Mesenchymal stem cell (in vitro differentiated cells and primary cell): ENCODE data around the gene VIPR2.

ENCODE experiments used
- DNase-seq: peaks from one replicate; pipeline ENCODE4 v3.0.0-alpha.2; 2013
- H2AFZ ChIP-seq: one replicate; pipeline ENCODE4 v1.6.1; 2013; ENCODE audit warnings: low read depth, mild to moderate bottlenecking, control low read depth, inconsistent platforms, low read length, moderate library complexity
- H2AK5ac ChIP-seq: 2 replicates; pipeline ENCODE4 v1.6.1; 2013; ENCODE audit warnings: low read length, moderate library complexity, mild to moderate bottlenecking, inconsistent platforms; ENCODE audit not compliant: severe bottlenecking
- H2BK120ac ChIP-seq: one replicate; pipeline ENCODE4 v1.6.1; 2013; ENCODE audit warnings: low read depth, mild to moderate bottlenecking, inconsistent platforms, low read length, moderate library complexity
- H2BK12ac ChIP-seq, 2 experiments: one replicate each; pipeline ENCODE4 v1.6.1; 2013; ENCODE audit warnings: inconsistent platforms in 2 of 2, low read length in 2 of 2, mild to moderate bottlenecking in 2 of 2, moderate library complexity in 2 of 2, control low read depth in 1 of 2
- H2BK15ac ChIP-seq: one replicate; pipeline ENCODE4 v1.6.1; 2013; ENCODE audit warnings: mild to moderate bottlenecking, low read depth, inconsistent platforms; ENCODE audit not compliant: poor library complexity, severe bottlenecking
- H2BK5ac ChIP-seq: 2 replicates; pipeline ENCODE4 v1.6.1; 2013; ENCODE audit warnings: low read depth, mild to moderate bottlenecking, low read length, control low read depth, inconsistent platforms; ENCODE audit not compliant: poor library complexity, severe bottlenecking
- H3K14ac ChIP-seq, 2 experiments: one replicate each; pipeline ENCODE4 v1.6.1; 2013; ENCODE audit warnings: inconsistent platforms in 2 of 2, low read length in 2 of 2, control low read depth in 1 of 2, mild to moderate bottlenecking in 1 of 2, moderate library complexity in 1 of 2
- H3K18ac ChIP-seq, 2 experiments: one replicate each; pipeline ENCODE4 v1.6.1; 2013; ENCODE audit warnings: inconsistent platforms in 2 of 2, low read length in 2 of 2, control low read depth in 1 of 2, low read depth in 1 of 2, mild to moderate bottlenecking in 1 of 2
- H3K23ac ChIP-seq, 2 experiments: one replicate each; pipeline ENCODE4 v1.6.1; 2013; ENCODE audit warnings: inconsistent platforms in 2 of 2, low read length in 2 of 2, mild to moderate bottlenecking in 2 of 2, moderate library complexity in 2 of 2, control low read depth in 1 of 2
- H3K27ac ChIP-seq: 2 replicates; pipeline ENCODE4 v1.5.1; 2013; ENCODE audit warnings: mild to moderate bottlenecking, moderate library complexity, low read length, control low read depth, inconsistent platforms; ENCODE audit not compliant: poor library complexity, severe bottlenecking
- H3K27me3 ChIP-seq, 2 experiments: 2 replicates each; pipeline versions ENCODE4 v1.6.1 to v1.7.0; 2013; ENCODE audit warnings: low read length in 2 of 2, mild to moderate bottlenecking in 2 of 2, moderate library complexity in 2 of 2, control low read depth in 1 of 2, inconsistent platforms in 1 of 2; ENCODE audit not compliant: control insufficient read depth in 1 of 2, insufficient read depth in 1 of 2
- H3K36me3 ChIP-seq, 2 experiments: 2 replicates each; pipeline versions ENCODE4 v1.6.1 to v1.7.0; 2013; ENCODE audit warnings: low read length in 2 of 2, control low read depth in 1 of 2, inconsistent platforms in 1 of 2, low read depth in 1 of 2, mild to moderate bottlenecking in 1 of 2; ENCODE audit not compliant: insufficient read depth in 2 of 2, control insufficient read depth in 1 of 2
- H3K4ac ChIP-seq, 2 experiments: one replicate each; pipeline ENCODE4 v1.6.1; 2013; ENCODE audit warnings: inconsistent platforms in 2 of 2, low read length in 2 of 2, mild to moderate bottlenecking in 2 of 2, moderate library complexity in 2 of 2, control low read depth in 1 of 2, low read depth in 1 of 2
- H3K4me1 ChIP-seq: 2 replicates; pipeline ENCODE4 v1.6.1; 2013; ENCODE audit warnings: low read depth, low read length, control low read depth; ENCODE audit not compliant: control insufficient read depth, insufficient read depth
- H3K4me2 ChIP-seq: 2 replicates; pipeline ENCODE4 v1.6.1; 2013; ENCODE audit warnings: low read length, mild to moderate bottlenecking, inconsistent platforms; ENCODE audit not compliant: poor library complexity, severe bottlenecking
- H3K4me3 ChIP-seq, 2 experiments: 2 replicates each; pipeline versions ENCODE4 v1.5.1 to v1.7.0; 2013; ENCODE audit warnings: low read length in 2 of 2, mild to moderate bottlenecking in 2 of 2, control low read depth in 1 of 2, low read depth in 1 of 2; ENCODE audit not compliant: insufficient read depth in 1 of 2
- H3K79me1 ChIP-seq: replicated peaks from 2 replicates; pipeline ENCODE4 v1.6.1; 2013; ENCODE audit warnings: mild to moderate bottlenecking, control low read depth, low read length, inconsistent platforms; ENCODE audit not compliant: poor library complexity, severe bottlenecking
- H3K9ac ChIP-seq: 2 replicates; pipeline ENCODE4 v1.7.0; 2013; ENCODE audit warnings: mild to moderate bottlenecking, low read length, moderate library complexity
- H3K9me3 ChIP-seq: 2 replicates; pipeline ENCODE4 v1.7.0; 2013; ENCODE audit warnings: mild to moderate bottlenecking, low read length; ENCODE audit not compliant: control insufficient read depth
- H4K8ac ChIP-seq: one replicate; pipeline ENCODE4 v1.6.1; 2013; ENCODE audit warnings: inconsistent platforms, mild to moderate bottlenecking, low read length, moderate library complexity
- H4K91ac ChIP-seq: one replicate; pipeline ENCODE4 v1.6.1; 2013; ENCODE audit warnings: mild to moderate bottlenecking, low read length, inconsistent platforms
- WGBS: methylation state at CpG from one replicate; pipeline ENCODE4 v1.1.7; 2013; ENCODE audit warnings: mixed read lengths; 5-methylcytosine and 5-hydroxymethylcytosine counted together

The VIPR2 gene

DNA sequence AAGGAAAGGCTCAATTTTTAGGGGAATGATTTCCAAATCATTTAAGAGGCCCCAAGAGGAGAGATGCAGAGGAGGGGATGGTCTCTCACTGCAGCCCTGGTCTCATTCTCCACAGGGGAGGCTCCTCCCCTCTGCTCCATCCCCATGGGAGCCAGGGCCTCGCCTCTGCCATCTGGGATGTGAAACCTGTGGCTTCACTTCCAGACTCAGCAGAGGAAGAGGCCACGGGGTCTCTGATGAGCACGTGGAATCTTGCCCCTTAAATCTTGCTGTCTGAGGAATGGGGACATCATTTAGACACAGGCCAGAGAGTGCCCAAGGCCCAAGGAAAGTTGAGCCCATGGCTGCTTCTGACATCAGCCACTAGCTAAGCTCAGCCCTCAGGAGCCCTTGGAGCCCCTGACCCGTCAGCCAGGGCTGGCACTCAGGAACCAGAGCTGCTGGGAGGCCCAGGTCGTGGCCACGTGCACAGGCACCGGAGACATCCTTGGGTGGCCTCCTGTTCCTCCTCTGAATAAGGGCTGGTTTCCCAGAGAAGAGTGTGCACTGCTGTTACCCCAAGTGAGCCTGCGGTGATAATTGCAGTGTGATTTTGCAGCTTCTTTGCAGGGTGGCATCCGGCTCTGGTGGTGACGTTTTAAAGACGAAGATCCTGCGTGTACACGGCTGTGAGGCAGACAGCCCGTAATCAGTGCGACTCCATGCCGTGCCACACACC lies 50.5 kb downstream of the VIPR2 start:
- DNase-seq = no peak
- H3K27me3 ChIP-seq = no peaks in the 10 kb centered on the region
- H2BK12ac ChIP-seq = no peak overlapping the region
- H2BK15ac ChIP-seq = no peak overlapping the region
- H2AFZ ChIP-seq = no peak overlapping the region
- H4K91ac ChIP-seq = no peak overlapping the region
- no peaks in the 10 kb centered on the region for H3K9me3 ChIP-seq
- no peak overlapping the region for H3K9ac ChIP-seq
- no peaks in the 10 kb centered on the region for H3K79me1 ChIP-seq
- H3K14ac ChIP-seq = no peak overlapping the region
- no peak overlapping the region for H2BK120ac ChIP-seq
- H2AK5ac ChIP-seq = no peak overlapping the region
- H3K4ac ChIP-seq = no peak overlapping the region
- H3K18ac ChIP-seq = no peak overlapping the region
- WGBS = 77% methylated on average over 16 of the region's 16 CpGs
- no peak overlapping the region for H3K23ac ChIP-seq
- no peaks in the 10 kb centered on the region for H3K36me3 ChIP-seq
- H3K4me2 ChIP-seq = no peak overlapping the region
- no peak overlapping the region for H3K27ac ChIP-seq
- H4K8ac ChIP-seq = no peak overlapping the region
- H2BK5ac ChIP-seq = no peak overlapping the region
- no peak overlapping the region for H3K4me3 ChIP-seq
- H3K4me1 ChIP-seq = no peaks in the 10 kb centered on the region

DNA sequence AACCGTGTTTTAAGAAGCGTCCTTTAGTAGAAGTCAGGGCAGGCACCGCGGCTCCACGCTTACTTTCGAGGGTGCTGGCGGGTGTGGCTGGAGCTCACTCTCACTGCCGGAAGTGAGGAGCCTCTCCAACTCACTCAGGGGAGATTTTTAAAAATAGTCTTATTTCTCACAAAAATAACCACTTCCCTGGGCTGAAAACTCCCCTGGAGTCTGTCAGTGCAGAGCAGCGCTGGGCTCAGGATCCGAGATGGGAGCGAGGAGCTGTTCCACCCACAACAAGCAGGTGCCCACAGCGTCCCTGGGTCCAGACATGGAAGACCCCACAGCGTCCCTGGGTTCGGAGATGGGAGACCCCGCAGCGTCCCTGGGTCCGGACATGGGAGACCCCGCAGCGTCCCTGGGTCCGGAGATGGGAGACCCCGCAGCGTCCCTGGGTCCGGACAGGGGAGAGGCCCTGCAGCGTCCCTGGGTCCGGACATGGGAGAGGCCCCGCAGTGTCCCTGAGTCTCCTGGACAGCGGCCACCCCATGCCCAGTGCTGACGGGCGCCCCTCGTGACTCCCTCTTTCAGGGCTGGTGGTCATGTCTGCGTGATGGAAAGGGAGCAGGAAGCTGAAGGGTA lies 51.2 kb downstream of the VIPR2 start:
- WGBS = 90% methylated on average over 31 of the region's 31 CpGs
- Histone ChIP-seq H4K91ac (no peak overlapping the region), H2BK5ac (no peak overlapping the region), H3K27me3 (no peaks in the 10 kb centered on the region), H2BK15ac (no peak overlapping the region), H3K14ac (no peak overlapping the region), H3K9ac (no peak overlapping the region), H3K9me3 (no peaks in the 10 kb centered on the region), H2BK12ac (no peak overlapping the region), H3K79me1 (no peaks in the 10 kb centered on the region), H2AK5ac (no peak overlapping the region), H3K4me3 (no peak overlapping the region), H4K8ac (no peak overlapping the region), H3K36me3 (no peaks in the 10 kb centered on the region), H2AFZ (no peak overlapping the region), H3K23ac (no peak overlapping the region), H3K4me1 (no peaks in the 10 kb centered on the region), H3K27ac (no peak overlapping the region), H3K18ac (no peak overlapping the region), H3K4me2 (no peak overlapping the region), H3K4ac (no peak overlapping the region), H2BK120ac (no peak overlapping the region)
- DNase-seq = no peak

DNA sequence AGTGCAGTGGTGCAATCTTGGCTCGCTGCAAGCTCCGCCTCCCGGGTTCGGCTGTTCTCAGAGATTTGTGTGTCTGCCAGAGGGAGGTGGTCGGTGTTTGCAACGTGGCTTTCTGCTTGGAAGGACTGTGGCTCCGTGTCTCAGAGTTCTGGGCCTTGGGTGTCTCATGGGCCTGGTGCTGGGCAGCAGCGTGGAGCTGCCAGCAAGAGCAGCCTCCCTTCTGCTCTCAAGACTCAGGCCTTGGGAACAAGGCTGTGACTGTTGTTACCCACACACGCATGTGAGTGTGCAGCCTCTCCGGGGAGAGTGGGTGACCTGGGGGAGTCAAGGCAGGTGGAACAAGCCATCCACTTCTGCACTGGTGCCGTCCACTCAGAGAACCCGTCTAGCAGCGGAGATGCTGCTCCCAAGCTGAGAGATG lies 52.0 kb downstream of the VIPR2 start:
- Histone ChIP-seq H3K18ac (no peak overlapping the region), H3K4ac (no peak overlapping the region), H3K79me1 (no peaks in the 10 kb centered on the region), H3K9ac (no peak overlapping the region), H2AK5ac (no peak overlapping the region), H3K9me3 (no peaks in the 10 kb centered on the region), H2BK12ac (no peak overlapping the region), H3K14ac (no peak overlapping the region), H2BK5ac (no peak overlapping the region), H3K4me2 (no peak overlapping the region), H3K4me1 (no peaks in the 10 kb centered on the region), H3K27ac (no peak overlapping the region), H4K8ac (no peak overlapping the region), H2AFZ (no peak overlapping the region), H3K23ac (no peak overlapping the region), H3K4me3 (no peak overlapping the region), H3K36me3 (no peaks in the 10 kb centered on the region), H2BK15ac (no peak overlapping the region), H4K91ac (no peak overlapping the region), H3K27me3 (no peaks in the 10 kb centered on the region), H2BK120ac (no peak overlapping the region)
- 84% methylated on average over 13 of the region's 13 CpGs for WGBS
- DNase-seq = no peak

DNA sequence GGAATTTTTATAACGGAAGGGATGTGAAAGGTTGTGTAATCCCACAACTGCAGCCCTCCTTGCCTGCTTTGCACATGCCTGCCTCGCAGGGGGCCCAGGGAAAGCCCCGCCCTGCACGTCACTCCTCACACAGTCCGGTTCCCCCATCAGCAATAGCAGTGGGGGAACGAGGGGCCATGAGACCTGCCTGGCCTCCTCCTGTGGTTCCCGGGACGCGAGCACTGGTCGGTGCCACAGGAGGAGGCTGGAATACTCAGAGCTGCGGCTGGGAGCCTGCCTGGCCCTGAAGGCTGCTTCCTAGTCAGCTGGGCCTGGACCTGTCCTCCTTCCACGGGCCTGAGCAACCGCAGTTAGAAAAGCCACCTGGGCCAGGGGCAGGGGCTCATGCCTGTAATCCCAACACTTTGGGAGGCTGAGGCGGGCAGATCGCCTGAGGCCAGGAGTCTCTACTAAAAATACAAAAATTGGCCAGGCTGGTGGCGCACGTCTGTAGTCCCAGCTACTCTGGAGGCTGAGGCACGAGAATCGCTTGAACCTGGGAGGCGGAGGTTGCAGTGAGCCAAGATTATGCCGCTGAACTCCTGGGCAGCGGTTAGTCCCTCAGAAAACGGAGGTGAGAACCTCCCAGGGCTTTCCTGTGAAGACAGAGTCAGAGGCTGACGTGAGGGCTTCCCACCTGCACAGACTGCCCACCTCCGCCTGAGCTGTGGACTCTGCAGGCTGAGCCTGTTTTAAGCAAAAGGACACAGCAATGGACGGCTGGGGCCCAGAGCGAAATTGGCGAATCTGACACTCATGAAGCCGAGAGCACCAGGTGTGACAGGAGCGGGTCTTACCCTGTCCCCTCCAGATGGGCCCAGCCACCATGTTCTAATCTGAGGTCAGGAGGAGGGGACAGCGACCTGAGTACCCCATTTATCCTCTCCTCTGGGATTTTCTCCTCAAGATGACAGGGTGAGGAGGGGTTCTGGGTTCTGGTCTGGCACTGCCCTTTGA lies 52.9 kb downstream of the VIPR2 start:
- H4K8ac ChIP-seq = no peak overlapping the region
- no peaks in the 10 kb centered on the region for H3K79me1 ChIP-seq
- no peak overlapping the region for H3K4ac ChIP-seq
- no peak overlapping the region for H3K27ac ChIP-seq
- H3K4me2 ChIP-seq = no peak overlapping the region
- no peaks in the 10 kb centered on the region for H3K9me3 ChIP-seq
- H2BK15ac ChIP-seq = no peak overlapping the region
- no peak overlapping the region for H2BK12ac ChIP-seq
- no peak overlapping the region for H4K91ac ChIP-seq
- H2AFZ ChIP-seq = no peak overlapping the region
- no peaks in the 10 kb centered on the region for H3K4me1 ChIP-seq
- no peak overlapping the region for H2BK5ac ChIP-seq
- H3K27me3 ChIP-seq = no peaks in the 10 kb centered on the region
- DNase-seq = no peak
- no peak overlapping the region for H3K4me3 ChIP-seq
- H2BK120ac ChIP-seq = no peak overlapping the region
- no peak overlapping the region for H3K14ac ChIP-seq
- H3K36me3 ChIP-seq = no peaks in the 10 kb centered on the region
- no peak overlapping the region for H3K9ac ChIP-seq
- WGBS = 90% methylated on average over 30 of the region's 31 CpGs
- no peak overlapping the region for H3K23ac ChIP-seq
- no peak overlapping the region for H3K18ac ChIP-seq
- H2AK5ac ChIP-seq = no peak overlapping the region
